Ovary (tissue), 3 donors: ENCODE results near the gene CFAP92.

ENCODE experiments used
- CTCF ChIP-seq, 3 donors: fragments of 450-650 bp in 2 of 3; fragments of 200-600 bp in 1 of 3; IDR thresholded peaks; one replicate each; pipeline versions ENCODE4 v1.5.1 to v1.8.0; 2016 to 2022; ENCODE audit warnings: antibody characterized with exemption in 3 of 3, mild to moderate bottlenecking in 1 of 3
- POLR2A ChIP-seq: fragments of 450-650 bp; IDR thresholded peaks from one replicate; pipeline ENCODE4 v1.6.1; 2017; ENCODE audit warnings: antibody characterized with exemption, mild to moderate bottlenecking, moderate library complexity
- donor health status: DM: no; HTN: no; CAD: no.

- TF ChIP-seq CTCF (IDR thresholded peaks at IDR 0.05) (no peak), POLR2A (no peak)
Measured at GRCh38 chr3:129040039-129040336, 46.1 kb upstream of the CFAP92 start.
